H1 (cell line): Measurements from ENCODE around the gene SORBS1. TPM values are rescaled to one million over a fixed set of nuclear protein-coding genes. Genes with fewer than 3 reads are reported as not detected.
A peak's percentile ranks its signal among the peaks of the same experiment; 100 is the strongest.

ENCODE experiments used
- CTCF ChIA-PET: fragments of 300-600 bp; sonication (Branson Sonifier 250); formaldehyde crosslinking; loops from one replicate; lab custom pipeline; 2021; ENCODE audit not compliant: partially characterized antibody; lab: Charles Lee
- POLR2A ChIA-PET: fragments of 300-600 bp; sonication (Branson Sonifier 250); formaldehyde crosslinking; loops from one replicate; lab custom pipeline; 2021; ENCODE audit warnings: inconsistent platforms; ENCODE audit not compliant: partially characterized antibody; lab: Charles Lee
- DNase-seq, 2 experiments: peaks; one replicate each; pipeline versions ENCODE4 v3.0.0 to v3.0.0-alpha.2; 2010 to 2022; ENCODE audit warnings: low spot score in 2 of 2, low read depth in 1 of 2, mixed read lengths in 1 of 2
- FAIRE-seq: peaks from 2 replicates; lab custom pipeline; 2011; peaks lifted over from hg19 to GRCh38; lab: Jason Lieb, UNC
- H2AFZ ChIP-seq: 2 replicates; pipeline ENCODE4 v1.8.1; 2012; ENCODE audit warnings: low read length, inconsistent platforms
- H2AK5ac ChIP-seq: 2 replicates; pipeline ENCODE4 v1.6.1; 2013; ENCODE audit warnings: low read depth, low read length
- H2BK120ac ChIP-seq: replicated peaks from 2 replicates; pipeline ENCODE3; 2013; ENCODE audit warnings: low read depth, low read length, inconsistent platforms
- H2BK12ac ChIP-seq: 2 replicates; pipeline ENCODE4 v1.6.1; 2013; ENCODE audit warnings: low read depth, low read length
- H2BK15ac ChIP-seq: 2 replicates; pipeline ENCODE4 v1.6.1; 2013; ENCODE audit warnings: low read length
- H2BK20ac ChIP-seq: 2 replicates; pipeline ENCODE4 v1.6.1; 2013; ENCODE audit warnings: low read length
- H2BK5ac ChIP-seq: 2 replicates; pipeline ENCODE4 v1.6.1; 2013; ENCODE audit warnings: low read depth, low read length
- H3K14ac ChIP-seq: 2 replicates; pipeline ENCODE4 v1.6.1; 2013; ENCODE audit warnings: inconsistent platforms; ENCODE audit not compliant: insufficient read length
- H3K18ac ChIP-seq: 2 replicates; pipeline ENCODE4 v1.6.1; 2013; ENCODE audit warnings: low read length; ENCODE audit errors: extremely low read depth
- H3K23ac ChIP-seq: 2 replicates; pipeline ENCODE4 v1.6.1; 2013; ENCODE audit warnings: inconsistent platforms; ENCODE audit not compliant: insufficient read length
- H3K23me2 ChIP-seq: 2 replicates; pipeline ENCODE4 v1.6.1; 2013; ENCODE audit warnings: low read depth, low read length
- H3K27ac ChIP-seq: 2 replicates; pipeline ENCODE4 v1.6.1; 2011; ENCODE audit warnings: low read depth, low read length, inconsistent platforms
- H3K27me3 ChIP-seq, 4 experiments: replicated peaks in 1 of 4; 1 replicate in 1 of 4; 2 replicates in 3 of 4; pipeline versions ENCODE4 v1.6.1 to v1.8.1; 2011 to 2013; ENCODE audit warnings: low read length in 3 of 4, mild to moderate bottlenecking in 3 of 4, inconsistent platforms in 2 of 4, mixed read lengths in 2 of 4, moderate library complexity in 1 of 4; ENCODE audit not compliant: control insufficient read depth in 3 of 4, insufficient read depth in 3 of 4; ENCODE audit errors: extremely low read depth in 1 of 4
- H3K36me3 ChIP-seq, 4 experiments: 2 replicates each; pipeline versions ENCODE4 v1.6.1 to v1.8.1; 2011 to 2013; ENCODE audit warnings: mild to moderate bottlenecking in 4 of 4, low read length in 3 of 4, moderate library complexity in 2 of 4, control low read depth in 1 of 4, inconsistent platforms in 1 of 4; ENCODE audit not compliant: insufficient read depth in 4 of 4, control insufficient read depth in 2 of 4
- H3K4ac ChIP-seq: replicated peaks from 2 replicates; pipeline ENCODE3; 2013; ENCODE audit warnings: low read length, low read depth, mixed read lengths, inconsistent platforms; ENCODE audit not compliant: insufficient read length
- H3K4me1 ChIP-seq, 4 experiments: replicated peaks in 1 of 4; 1 replicate in 1 of 4; 2 replicates in 3 of 4; pipeline versions ENCODE4 v1.6.1 to v1.8.1; 2011 to 2013; ENCODE audit warnings: low read length in 3 of 4, inconsistent platforms in 2 of 4, mixed read lengths in 1 of 4; ENCODE audit not compliant: insufficient read depth in 4 of 4, control insufficient read depth in 3 of 4
- H3K4me2 ChIP-seq, 2 experiments: 2 replicates each; pipeline versions ENCODE4 v1.6.1 to v1.8.1; 2011 to 2013; ENCODE audit warnings: low read depth in 2 of 2, low read length in 2 of 2, control low read depth in 1 of 2, inconsistent platforms in 1 of 2, mild to moderate bottlenecking in 1 of 2; ENCODE audit not compliant: insufficient read depth in 1 of 2
- H3K4me3 ChIP-seq, 4 experiments: fragments of 200-600, 300-600 bp in 1 of 4; sonication (generic), shearing (Covaris generic), sonication (Bioruptor Twin) in 1 of 4; 2 replicates each; pipeline versions ENCODE4 v1.5.1 to v1.8.1; 2011 to 2016; ENCODE audit warnings: low read length in 4 of 4, low read depth in 3 of 4, control low read depth in 2 of 4, inconsistent platforms in 2 of 4, mild to moderate bottlenecking in 2 of 4, mixed read lengths in 1 of 4, moderate library complexity in 1 of 4; ENCODE audit not compliant: insufficient read depth in 2 of 4; ENCODE audit errors: extremely low read depth in 1 of 4
- H3K56ac ChIP-seq: replicated peaks from 2 replicates; pipeline ENCODE3; 2013; ENCODE audit warnings: low read depth, mild to moderate bottlenecking, mixed read lengths, low read length, inconsistent platforms; ENCODE audit not compliant: insufficient read length
- H3K79me1 ChIP-seq: 2 replicates; pipeline ENCODE4 v1.6.1; 2013; ENCODE audit warnings: low read depth, low read length, control low read depth
- H3K79me2 ChIP-seq, 2 experiments: 2 replicates each; pipeline versions ENCODE4 v1.6.1 to v1.8.1; 2012 to 2013; ENCODE audit warnings: low read length in 2 of 2, mild to moderate bottlenecking in 2 of 2, inconsistent platforms in 1 of 2; ENCODE audit not compliant: insufficient read depth in 2 of 2, control insufficient read depth in 1 of 2
- H3K9ac ChIP-seq, 4 experiments: replicated peaks in 1 of 4; 1 replicate in 1 of 4; 2 replicates in 3 of 4; pipeline versions ENCODE4 v1.6.1 to v1.8.1; 2011 to 2013; ENCODE audit warnings: low read depth in 3 of 4, low read length in 3 of 4, control low read depth in 2 of 4, mild to moderate bottlenecking in 2 of 4, moderate library complexity in 2 of 4, inconsistent platforms in 1 of 4; ENCODE audit errors: extremely low read depth in 1 of 4
- H3K9me3 ChIP-seq, 2 experiments: 2 replicates each; pipeline versions ENCODE4 v1.6.1 to v1.8.1; 2012 to 2013; ENCODE audit warnings: mild to moderate bottlenecking in 2 of 2, moderate library complexity in 2 of 2, control low read depth in 1 of 2, inconsistent platforms in 1 of 2, low read depth in 1 of 2, low read length in 1 of 2, mixed read lengths in 1 of 2; ENCODE audit not compliant: insufficient read depth in 2 of 2
- H4K20me1 ChIP-seq, 2 experiments: replicated peaks in 1 of 2; 2 replicates each; pipeline versions ENCODE3 to v1.8.1; 2011 to 2013; ENCODE audit warnings: inconsistent platforms in 2 of 2, low read length in 2 of 2, mild to moderate bottlenecking in 1 of 2; ENCODE audit not compliant: insufficient read depth in 2 of 2, control insufficient read depth in 1 of 2
- H4K5ac ChIP-seq: 2 replicates; pipeline ENCODE4 v1.6.1; 2013; ENCODE audit warnings: low read length, low read depth, mixed read lengths, inconsistent platforms; ENCODE audit not compliant: insufficient read length
- H4K8ac ChIP-seq: 2 replicates; pipeline ENCODE4 v1.8.0; 2013; ENCODE audit warnings: mild to moderate bottlenecking, moderate library complexity, low read length, inconsistent platforms; ENCODE audit not compliant: insufficient read depth; ENCODE audit errors: extremely low read depth
- H4K91ac ChIP-seq: replicated peaks from 2 replicates; pipeline ENCODE3; 2013; ENCODE audit warnings: low read length, mixed read lengths, inconsistent platforms; ENCODE audit not compliant: insufficient read length
- E2F6 ChIP-seq: IDR thresholded peaks from 2 replicates; pipeline ENCODE4 v1.6.1; 2012; ENCODE audit warnings: inconsistent platforms
- MAX ChIP-seq: IDR thresholded peaks from 2 replicates; pipeline ENCODE4 v1.6.1; 2012; ENCODE audit warnings: inconsistent platforms
- TEAD4 ChIP-seq: IDR thresholded peaks from 2 replicates; pipeline ENCODE4 v1.6.1; 2012; ENCODE audit warnings: low read depth, low read length, inconsistent platforms, mixed read lengths
- polyA plus RNA-seq, 7 experiments: library from polyadenylated mRNA; depleted of rRNA in 3 of 7; stranded (reverse) in 5 of 7; unstranded in 2 of 7; fragments of >200 nt in 5 of 7; fragments of 200-250 nt in 2 of 7; gene quantifications; 1 replicate in 5 of 7; 2 replicates in 1 of 7; 4 replicates in 1 of 7; pipeline versions ENCODE4 v1.2.1 to v1.2.3, GENCODE V29; 2011 to 2013; ENCODE audit warnings: missing spikeins in 2 of 7, mixed read lengths in 2 of 7
- total RNA-seq: library from RNA; stranded (reverse); fragmentation: NEBNext Ultra II Directional; extraction: Animal tissue kit (Norgen Biotek cat#: 25700); gene quantifications from 2 replicates; pipeline ENCODE4 v1.2.1, GENCODE V29; 2021

The SORBS1 gene
- total and polyA plus RNA-seq, 2 of the 8 experiments (the other 6 are each of a cell fraction or from before 2014, with no cell fraction given): 16.0 to 35.0 TPM

GRCh38 chr10:95604630-95605029 lies 43.5 kb upstream of the SORBS1 start:
- H3K14ac ChIP-seq: no peak overlapping the region
- DNase-seq: no peak
- H3K9ac ChIP-seq: no peak overlapping the region
- no peak overlapping the region for H2BK12ac ChIP-seq
- H3K9me3 ChIP-seq: no peaks in the 10 kb centered on the region
- H3K79me2 ChIP-seq: no peaks in the 10 kb centered on the region
- no peak for FAIRE-seq
- POLR2A ChIA-PET: interaction anchor here (1.0 to 1.6 kb wide), 5 partner anchors 9 to 241 kb away, joined by 3 to 4 read pairs (median 3); no protein-coding TSS in a partner anchor
- CTCF ChIA-PET: interaction anchor here (0.6 to 8.7 kb wide), 25 partner anchors 9 to 470 kb away, joined by 3 to 304 read pairs (median 5); no protein-coding TSS in a partner anchor
- H3K4me2 ChIP-seq: no peak overlapping the region; a peak in 1 of 4 replicates
- no peak overlapping the region for H2BK15ac ChIP-seq
- H2BK5ac ChIP-seq: no peak overlapping the region
- no peak overlapping the region for H3K4me3 ChIP-seq
- H4K91ac ChIP-seq: no peak overlapping the region
- H3K23me2 ChIP-seq: no peaks in the 10 kb centered on the region
- no peak overlapping the region for H3K18ac ChIP-seq
- H3K27ac ChIP-seq: no peak overlapping the region
- H4K5ac ChIP-seq: no peak overlapping the region
- no peak overlapping the region for H2AFZ ChIP-seq
- H3K4ac ChIP-seq: no peak overlapping the region
- H2BK120ac ChIP-seq: no peak overlapping the region
- no peak overlapping the region for H4K8ac ChIP-seq
- H3K23ac ChIP-seq: no peak overlapping the region
- H4K20me1 ChIP-seq: no peaks in the 10 kb centered on the region
- H3K36me3 ChIP-seq: peaks cover 7 to 33% (median 13%) of the 10 kb centered on the region in 4 experiments
- H3K4me1 ChIP-seq: peaks cover 0 to 3% (median 0%) of the 10 kb centered on the region in 4 experiments; a peak in 1 of 7 replicates
- H3K79me1 ChIP-seq: no peaks in the 10 kb centered on the region
- no peaks in the 10 kb centered on the region for H3K27me3 ChIP-seq
- no peak overlapping the region for H2AK5ac ChIP-seq
- H2BK20ac ChIP-seq: no peak overlapping the region
- H3K56ac ChIP-seq: no peak overlapping the region
- TF ChIP-seq MAX (0 out of 2 replicates have a peak, but pooled peaks have one; percentile 27), E2F6 (no peak), TEAD4 (peak; percentile 95)
